HG03066 (cell line): ENCODE results near the gene ATXN2.

Source experiments
- ATAC-seq: cut with Tn5 transposase; IDR thresholded peaks from one replicate; pipeline ENCODE4 v1.9.1; 2021; ENCODE audit warnings: low read depth; ENCODE audit not compliant: unreplicated experiment

ATXN2 gene

DNA sequence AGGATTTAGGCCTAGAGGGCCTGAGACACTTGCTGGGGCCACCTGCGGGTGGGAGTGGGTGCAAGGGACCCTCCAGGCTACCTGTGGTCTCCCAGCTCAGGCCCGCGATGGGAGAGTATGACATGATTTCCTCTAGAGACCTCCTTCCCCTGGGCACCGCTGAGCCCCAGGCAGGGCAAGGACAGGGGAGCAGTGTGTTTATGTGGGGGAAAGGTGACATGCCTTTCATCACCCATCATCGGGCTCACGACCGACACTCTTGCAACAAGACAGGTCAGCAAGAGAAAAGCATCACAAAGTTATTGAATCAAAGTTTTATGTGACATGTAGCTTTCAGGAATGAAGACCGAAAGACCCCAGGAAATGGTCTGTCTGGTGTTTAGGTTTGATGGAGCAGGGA lies 173.5 kb downstream of the ATXN2 start:
- no peak for ATAC-seq

DNA sequence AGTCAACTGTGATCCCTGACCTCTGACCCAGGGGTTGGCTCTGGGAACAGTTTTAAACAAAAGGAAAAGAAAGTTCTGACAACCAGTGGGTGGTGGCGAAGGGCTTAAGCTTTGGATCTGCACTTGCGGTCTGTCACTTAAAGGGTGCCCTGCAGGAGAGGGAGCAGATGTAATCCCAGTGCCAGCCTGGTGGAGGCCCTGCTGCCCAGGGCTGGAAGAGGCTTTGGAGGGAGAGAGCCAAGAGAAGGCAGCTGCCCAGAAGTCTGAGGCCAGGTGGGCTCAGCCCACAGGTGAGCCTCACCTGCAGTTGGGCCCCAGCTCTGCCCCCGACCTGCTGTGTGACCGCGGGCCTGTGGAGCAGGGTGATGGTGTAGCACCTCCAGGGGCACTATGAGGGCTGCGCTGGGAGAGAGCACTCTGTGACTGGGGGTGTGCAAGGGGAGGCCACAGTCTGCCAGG lies 174.3 kb downstream of the ATXN2 start:
- ATAC-seq = no peak

DNA sequence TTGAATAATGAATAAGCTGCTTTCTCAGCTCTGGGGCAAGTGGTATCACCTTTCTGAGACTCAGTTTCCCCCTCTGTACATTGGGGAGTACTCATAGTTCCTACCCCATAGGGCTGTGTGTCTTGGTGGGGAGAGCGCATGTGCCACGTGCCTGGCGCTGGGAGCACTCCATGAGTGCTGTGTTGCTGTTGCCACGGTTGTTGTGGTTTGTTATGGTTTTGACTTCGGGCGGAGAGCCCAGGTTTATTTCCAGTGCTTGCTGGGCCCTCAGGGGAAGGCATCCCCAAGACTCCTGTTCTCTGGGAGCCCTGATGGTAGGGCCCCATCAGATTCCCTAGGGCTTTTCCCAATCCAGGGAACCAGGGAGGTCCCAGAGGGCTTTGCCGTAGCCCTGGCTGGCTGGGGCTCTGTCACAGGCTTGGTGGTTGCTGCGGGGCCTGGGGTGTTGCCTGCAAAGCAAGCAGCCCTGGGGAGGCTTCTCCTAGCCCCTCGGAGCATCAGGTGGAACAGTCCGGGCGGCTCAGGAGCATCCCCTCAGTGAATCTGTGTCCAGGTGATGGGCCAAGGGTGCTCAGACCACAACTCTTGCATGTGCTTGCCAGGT lies 174.8 kb downstream of the ATXN2 start:
- ATAC-seq = no peak

DNA sequence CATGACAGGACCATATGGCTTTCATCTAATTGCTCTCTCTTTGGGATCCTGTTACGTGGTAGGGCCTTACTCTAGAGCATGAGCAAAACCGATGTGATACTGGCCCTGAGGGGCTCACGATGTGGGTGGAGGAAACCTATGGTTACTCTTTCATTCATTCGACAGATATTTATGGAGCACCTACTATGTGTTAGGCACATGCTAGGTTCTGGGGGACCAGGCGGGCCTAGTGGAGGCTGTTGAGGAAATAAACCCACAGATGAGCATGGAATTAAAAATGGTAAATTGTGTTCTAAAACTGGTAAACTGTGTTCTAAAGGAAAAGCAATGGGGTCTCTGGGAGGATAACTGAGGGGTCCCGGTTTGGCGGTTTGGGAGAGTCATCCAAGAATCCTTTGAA lies 178.6 kb downstream of the ATXN2 start:
- no peak for ATAC-seq

DNA sequence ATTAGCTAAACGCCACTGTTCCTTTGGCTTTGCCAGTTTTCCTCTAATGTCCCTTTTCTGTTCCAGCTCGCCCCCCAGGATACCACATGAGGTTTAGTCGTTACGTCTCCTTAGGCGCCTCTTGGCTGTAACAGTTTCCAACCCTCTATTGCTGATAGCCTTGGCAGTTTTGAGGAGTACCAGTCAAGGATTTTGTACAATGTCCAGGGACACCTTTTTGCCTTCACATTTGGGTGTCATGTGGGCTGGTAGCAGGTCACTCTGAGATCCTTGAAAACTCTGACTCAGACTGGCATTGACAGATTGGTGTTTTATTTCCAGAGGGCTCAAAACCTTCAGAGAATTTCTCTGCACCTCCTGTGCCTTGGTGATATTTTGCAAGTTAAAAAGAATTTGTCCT lies 179.3 kb downstream of the ATXN2 start:
- no peak for ATAC-seq

DNA sequence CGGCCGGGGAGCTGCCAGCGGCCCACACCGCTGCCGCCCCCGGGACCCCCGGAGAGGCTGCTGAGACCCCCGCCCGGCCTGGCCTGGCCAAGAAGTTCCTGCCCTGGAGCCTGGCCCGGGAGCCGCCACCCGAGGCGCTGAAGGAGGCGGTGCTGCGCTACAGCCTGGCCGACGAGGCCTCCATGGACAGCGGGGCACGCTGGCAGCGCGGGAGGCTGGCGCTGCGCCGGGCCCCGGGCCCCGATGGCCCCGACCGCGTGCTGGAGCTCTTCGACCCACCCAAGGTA lies 180.6 kb downstream of the ATXN2 start:
- ATAC-seq = no peak

DNA sequence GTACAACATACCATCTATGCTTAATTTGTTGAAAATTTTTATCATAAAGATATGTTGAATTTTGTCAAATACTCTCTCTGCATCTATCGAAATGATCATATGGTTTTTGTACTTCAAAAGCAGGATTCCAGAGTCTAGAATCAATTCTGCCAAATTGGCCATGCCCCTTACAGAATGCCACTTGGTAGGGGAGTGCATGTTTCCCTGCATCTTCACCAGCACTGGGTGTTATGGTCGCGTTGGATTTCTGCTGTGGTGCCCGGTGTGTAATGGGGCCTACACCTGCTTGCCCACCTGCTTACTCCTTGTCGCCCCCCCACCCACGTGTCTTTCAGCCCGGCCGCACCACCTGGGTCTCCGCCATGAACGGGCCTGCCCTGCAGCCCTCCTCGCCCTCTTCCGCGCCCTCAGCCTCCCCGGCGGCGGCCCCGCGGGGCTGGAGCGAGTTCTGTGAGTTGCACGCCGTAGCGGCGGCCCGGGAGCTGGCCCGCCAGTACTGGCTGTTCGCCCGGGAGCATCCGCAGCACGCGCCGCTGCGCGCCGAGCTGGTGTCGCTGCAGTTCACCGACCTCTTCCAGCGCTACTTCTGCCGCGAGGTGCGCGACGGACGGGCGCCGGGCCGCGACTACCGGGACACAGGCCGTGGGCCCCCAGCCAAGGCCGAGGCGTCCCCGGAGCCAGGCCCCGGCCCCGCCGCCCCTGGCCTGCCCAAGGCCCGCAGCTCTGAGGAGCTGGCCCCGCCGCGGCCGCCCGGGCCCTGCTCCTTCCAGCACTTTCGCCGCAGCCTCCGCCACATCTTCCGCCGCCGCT lies 181.1 kb downstream of the ATXN2 start:
- ATAC-seq = no peak

DNA sequence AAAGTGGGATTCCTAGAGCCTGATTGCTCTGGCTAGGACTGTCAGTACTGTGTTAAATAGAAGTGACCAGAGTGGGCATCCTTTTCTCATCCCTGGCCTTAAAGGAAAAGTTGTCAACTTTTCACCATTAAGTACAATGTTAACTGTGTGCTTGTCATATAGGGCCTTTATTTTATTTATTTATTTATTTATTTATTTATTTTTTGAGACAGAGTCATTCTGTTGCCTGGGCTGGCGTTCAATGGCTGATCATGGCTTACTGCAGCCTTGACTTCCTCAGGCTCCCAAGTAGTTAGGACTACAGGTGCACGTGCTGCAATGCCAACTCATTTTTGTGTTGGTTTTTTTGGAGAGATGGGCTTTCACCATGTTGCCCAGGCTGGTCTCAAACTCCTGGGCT lies 181.8 kb downstream of the ATXN2 start:
- no peak for ATAC-seq

DNA sequence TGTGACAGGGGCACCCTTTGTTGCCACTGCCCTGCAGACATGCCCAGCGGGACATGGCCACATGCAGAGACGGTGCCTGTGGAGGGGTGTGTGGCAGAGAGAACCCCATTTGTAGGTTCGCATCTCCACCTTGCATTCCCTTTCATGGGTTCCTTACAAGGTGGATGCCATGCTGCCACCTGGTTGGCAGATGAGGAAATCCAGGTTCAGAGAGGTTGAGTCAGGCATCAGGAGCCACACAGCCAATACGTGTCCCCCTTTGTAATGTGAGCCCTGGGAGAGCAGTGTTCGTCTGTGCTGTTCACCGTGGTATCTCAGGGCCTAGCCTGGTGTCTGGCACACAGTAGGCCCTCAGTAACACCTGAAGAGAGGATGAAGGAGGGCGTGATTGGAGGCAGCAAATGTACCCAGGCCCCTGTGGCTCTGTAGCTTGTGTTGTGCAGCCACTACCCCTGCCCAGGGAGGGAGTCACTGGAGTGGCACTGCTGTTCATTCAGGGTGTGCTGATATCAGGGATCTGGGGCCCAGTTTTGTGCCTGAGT lies 184.3 kb downstream of the ATXN2 start:
- no peak for ATAC-seq

DNA sequence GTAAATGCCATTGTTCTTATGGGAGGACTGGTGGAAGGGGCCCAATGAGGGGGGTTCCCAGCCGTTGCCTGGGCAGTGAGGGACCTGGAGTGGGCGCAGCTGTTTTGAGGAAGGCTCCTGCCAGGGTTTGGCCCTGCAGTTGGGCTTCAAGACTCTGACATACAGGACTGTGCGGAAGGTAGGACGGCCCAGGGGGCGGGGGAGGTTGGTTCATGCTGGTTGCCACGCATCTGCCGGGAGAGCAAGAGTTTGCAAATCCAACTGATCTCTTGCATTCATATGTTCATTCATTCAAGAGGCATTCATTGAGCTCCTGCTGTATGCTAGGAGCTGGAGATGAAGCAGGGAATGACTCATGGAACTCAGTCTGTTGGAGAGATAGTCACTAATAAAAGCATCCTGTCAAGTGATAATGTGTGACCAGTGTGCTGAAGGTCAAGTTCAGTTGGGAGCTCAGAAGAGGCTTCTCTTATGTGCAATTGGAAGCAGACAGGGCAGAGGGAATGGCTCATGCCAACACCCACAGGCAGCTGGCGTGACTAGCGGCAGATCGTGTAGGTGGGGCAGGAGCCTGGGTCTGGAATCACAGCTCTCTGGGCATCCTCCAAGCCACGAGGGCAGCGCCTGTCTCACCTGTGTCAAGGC lies 185.6 kb downstream of the ATXN2 start:
- no peak for ATAC-seq

DNA sequence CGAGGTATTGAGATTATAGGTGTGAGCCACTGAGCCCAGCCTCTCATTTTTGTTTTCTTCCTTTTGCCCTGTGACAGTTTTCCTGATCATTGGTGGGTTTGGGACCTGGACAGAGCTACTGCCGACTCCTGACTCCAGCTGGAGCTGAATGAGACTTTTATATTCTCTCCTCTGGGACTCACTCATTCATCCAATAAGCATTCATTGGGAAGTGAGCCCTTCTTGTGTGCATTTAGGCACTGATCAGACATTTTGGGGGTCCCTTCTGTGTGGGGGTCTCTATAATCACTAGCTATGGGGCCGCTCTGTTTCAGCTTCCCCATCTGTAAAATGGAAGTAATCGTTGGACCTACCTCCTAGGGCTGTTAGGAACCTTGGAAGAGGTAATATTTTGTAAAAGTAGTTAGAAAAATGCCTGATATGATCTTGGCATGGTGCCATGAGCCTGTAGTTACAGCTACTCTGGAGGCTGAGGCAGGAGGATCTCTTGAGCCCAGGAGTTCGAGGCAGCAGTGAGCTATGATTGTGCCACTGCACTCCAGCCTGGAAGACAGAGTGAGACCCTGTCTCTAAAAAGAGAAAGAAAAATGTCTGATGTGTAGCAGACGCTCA lies 186.2 kb downstream of the ATXN2 start:
- no peak for ATAC-seq

DNA sequence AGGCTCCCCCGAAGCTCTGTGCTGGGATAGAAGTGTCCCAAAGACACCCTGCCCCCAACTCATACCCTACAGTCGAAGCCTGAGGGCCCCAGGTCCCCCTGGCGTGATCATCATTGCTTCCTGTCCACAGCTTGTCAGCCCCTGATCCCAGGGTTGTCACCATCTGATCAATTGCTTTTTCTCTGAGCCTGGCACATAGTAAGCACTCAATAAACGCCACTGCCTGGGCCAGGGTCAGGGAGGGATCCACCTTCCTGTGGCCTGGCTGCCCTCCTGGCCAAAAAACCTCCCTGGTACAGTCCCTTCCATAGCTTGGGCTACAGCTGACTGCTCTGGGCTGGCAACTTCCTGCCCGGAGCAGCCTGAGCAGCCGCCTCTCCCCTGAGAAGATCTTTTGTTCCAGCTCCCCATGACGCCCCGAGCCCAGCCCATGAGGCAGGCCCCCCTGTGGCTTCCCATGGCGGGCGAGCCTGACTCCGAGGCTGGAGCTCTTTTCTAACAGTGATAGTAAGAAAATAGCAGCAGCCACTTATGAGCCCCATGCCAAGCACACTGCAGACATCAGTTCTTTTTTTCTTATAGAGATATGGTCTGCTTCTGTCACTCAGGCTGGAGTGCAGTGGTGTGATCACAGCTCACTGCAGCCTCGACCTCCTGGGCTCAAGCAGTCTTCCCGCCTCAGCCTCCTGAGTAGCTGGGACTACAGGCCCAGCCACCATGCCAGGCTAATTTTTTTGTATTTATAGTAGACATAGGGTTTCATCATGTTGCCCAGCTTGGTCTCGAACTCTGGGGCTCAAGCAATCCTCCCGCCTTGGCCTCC lies 186.9 kb downstream of the ATXN2 start:
- no peak for ATAC-seq

DNA sequence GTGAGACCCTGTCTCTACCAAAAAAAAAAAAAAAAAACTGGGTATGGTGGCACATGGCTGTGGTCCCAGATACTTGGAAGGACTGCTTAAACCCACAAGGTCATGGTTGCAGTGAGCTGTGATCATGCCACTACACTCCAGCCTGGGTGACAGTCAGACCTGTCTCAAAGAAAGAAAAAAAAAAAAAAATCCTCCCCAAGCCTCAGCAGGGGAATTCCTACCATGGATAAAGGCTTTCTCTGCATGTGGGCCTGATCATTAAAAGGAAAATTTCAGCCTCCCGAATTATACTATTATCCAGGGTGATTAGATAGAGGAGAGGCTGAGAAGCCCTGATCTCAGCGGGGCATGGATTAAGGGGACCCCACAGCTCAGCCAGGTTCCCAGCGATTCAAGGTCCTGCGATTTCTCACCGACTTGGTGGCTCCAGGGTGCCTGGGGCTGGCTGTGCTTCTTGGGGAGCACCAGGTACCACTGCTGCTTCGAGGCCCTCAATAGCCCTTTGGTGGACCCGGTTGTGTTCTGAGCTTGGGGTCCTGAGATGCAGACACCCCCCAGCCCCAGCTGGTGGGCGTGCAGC lies 187.8 kb downstream of the ATXN2 start:
- no peak for ATAC-seq

DNA sequence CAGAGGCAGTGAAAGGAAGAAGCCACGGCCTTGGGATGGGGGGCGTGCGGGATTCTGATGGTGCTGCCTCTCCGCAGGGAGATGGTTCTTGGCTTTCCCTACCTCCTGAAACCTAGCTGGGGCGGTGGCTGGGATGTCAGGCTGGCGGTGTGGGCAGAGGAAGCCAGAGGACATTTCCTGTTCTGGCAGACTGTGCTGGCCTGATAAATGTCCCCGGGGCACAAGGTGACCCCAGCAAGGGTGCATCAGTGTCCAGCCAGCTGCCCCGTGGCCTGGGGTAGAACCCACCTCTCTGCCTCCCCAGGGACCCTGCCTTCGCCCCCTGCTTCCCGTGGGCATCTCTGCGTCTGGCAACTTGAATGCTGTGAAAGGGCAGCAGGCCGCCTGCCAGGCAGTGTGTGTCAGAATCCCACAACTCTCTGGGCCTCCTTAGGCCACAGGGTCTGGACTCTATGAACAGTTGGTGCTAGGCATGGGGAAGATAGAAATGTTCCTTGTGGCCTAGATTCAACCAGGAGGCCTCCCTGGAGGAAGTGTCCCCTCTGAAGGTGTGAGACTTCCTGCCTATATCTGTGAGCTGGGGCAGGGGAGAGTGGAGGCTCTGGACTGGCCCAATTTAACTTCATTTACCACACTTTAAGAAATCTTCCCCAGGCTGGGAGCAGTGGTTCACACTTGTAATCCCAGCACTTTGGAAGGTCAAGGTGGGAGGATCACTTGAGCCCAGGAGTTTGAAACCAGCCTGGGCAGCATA lies 188.5 kb downstream of the ATXN2 start:
- no peak for ATAC-seq

DNA sequence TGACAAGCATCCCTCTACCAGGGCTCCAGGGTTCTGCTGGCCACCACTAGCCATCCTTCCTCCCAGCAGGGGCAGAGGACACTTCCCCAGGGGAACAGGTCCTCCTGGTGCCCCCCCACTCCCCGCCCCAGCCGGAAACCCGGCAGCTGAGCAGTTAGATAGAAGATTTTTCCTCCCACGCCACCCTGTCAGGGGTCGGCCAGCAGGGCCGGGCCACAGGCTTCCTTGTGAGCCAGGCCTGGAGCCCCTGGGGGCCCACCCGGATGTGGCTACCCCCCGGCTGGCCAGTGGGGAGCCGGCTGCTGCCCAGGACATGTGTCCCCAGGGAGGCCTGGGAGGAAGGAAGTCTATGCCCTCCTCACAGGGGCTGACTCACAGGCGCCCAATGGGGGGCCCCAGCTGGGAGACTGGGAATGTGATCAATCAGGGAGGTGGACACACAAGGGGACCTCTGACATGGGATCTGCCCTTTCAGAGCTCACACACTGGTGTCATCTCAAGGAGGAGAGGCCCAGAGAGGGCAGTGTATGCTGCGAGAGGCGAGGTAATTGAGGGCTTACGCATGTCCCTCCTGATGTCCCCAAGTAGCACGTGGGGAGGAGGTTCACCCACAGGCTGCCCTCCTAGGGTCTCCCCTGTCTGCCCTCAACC lies 189.2 kb downstream of the ATXN2 start:
- ATAC-seq = no peak

DNA sequence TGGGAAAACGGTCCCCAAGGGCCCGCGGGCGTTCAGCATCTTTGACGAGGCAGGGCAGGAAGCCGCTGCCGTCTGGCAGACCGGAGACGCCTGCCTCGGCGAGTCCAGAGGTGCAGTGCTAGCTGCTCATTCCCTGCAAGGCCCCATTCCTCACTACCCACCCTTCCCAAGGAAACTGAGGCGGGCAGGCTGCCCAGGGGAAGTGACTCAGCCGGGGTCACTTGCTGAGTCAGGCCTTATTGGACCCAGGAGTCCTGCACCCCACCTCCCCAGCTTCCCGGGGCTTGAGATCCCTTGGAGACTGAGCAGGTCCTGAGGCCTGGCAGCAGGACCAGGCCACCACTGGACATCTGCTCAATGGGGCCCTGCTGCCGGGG lies 189.7 kb downstream of the ATXN2 start:
- no peak for ATAC-seq

DNA sequence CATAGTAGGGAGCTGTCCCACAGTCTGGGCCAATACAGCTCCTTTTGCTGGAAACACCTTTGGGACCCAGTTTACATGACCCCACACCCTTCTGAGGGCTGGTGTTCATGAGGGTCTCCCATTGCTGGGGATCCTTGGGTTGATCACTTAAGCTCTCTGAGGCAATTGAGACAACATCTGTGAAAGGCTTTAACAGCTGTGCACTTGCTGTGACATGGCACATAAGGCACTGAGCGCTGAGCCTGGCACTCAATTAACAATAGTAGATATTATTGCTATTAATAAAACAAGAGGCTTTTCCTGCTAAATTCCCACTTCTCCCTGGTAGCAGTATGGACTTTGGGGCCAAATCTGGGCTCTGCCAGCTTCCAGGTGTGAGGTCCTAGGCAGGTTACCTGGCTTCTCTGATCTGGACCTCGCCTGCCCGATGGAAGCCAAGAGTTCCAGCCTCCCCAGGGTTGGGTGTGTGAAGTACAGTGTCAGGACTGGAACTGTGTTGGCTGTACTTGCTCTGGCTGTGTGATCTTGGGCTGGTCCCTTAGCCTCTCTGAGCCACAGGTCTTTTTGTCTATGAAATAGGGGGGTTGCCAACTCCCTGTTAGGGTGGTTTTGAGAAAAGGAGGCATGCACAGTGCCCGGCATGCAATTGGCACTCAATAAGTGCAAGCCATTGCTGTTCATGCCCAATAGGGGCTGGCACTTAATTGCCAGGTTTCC lies 190.3 kb downstream of the ATXN2 start:
- ATAC-seq = no peak

DNA sequence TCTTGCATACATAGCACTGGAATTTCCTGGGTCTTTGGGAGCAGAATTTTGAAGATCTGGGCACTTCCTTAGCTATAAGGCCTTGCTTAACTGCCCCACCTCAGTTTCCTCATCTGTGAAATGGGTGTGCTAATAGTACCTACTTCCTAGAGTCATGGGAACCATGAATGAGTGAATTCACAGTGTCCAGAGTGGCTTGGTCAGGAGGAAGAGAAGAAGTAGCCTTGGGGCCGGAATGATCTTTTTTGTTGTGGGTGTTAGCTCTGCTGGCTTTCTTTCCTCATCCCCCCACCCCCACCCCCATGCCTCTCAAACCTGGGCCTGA lies 191.0 kb downstream of the ATXN2 start:
- ATAC-seq = no peak
